CD8-positive, alpha-beta memory T cell (primary cell): ENCODE measurements around the gene PRRC2B. TPM values are rescaled to one million over a fixed set of nuclear protein-coding genes. Genes with fewer than 3 reads are reported as not detected.

Experiments
- CTCF ChIA-PET: fragments of 350-600 bp; sonication (Branson Sonifier 250); formaldehyde crosslinking; loops from one replicate; lab custom pipeline; 2021; ENCODE audit warnings: antibody characterized with exemption; lab: Charles Lee
- POLR2A ChIA-PET: fragments of 350-600 bp; sonication (Branson Sonifier 250); formaldehyde crosslinking; loops from one replicate; lab custom pipeline; 2021; ENCODE audit warnings: antibody characterized with exemption; lab: Charles Lee
- DNase-seq, 5 donors: peaks; one replicate each; pipeline versions ENCODE4 v3.0.0 to v3.0.0-alpha.2; 2020 to 2022; ENCODE audit warnings: mixed read lengths in 1 of 5
- H3K27ac ChIP-seq: one replicate; pipeline ENCODE4 v1.7.0; 2013; ENCODE audit warnings: low read depth, mild to moderate bottlenecking, low read length, moderate library complexity
- H3K27me3 ChIP-seq: 2 replicates; pipeline ENCODE4 v1.7.0; 2013; ENCODE audit warnings: low read length, mild to moderate bottlenecking; ENCODE audit not compliant: insufficient read depth, poor library complexity, severe bottlenecking
- H3K36me3 ChIP-seq: 2 replicates; pipeline ENCODE4 v1.7.0; 2013; ENCODE audit warnings: mild to moderate bottlenecking, low read length, moderate library complexity; ENCODE audit not compliant: insufficient read depth
- H3K4me1 ChIP-seq: 2 replicates; pipeline ENCODE4 v1.7.0; 2013; ENCODE audit warnings: mild to moderate bottlenecking, low read length, moderate library complexity; ENCODE audit not compliant: insufficient read depth
- H3K4me3 ChIP-seq: 2 replicates; pipeline ENCODE4 v1.7.0; 2013; ENCODE audit warnings: mild to moderate bottlenecking, low read length
- H3K9me3 ChIP-seq: 2 replicates; pipeline ENCODE4 v1.7.0; 2013; ENCODE audit warnings: mild to moderate bottlenecking, low read length
- H3K27ac Mint-ChIP-seq, 8 donors: one replicate each; pipeline ENCODE4 v1.8.0; 2020 to 2021; ENCODE audit warnings: mixed read lengths in 8 of 8, mild to moderate bottlenecking in 6 of 8, inconsistent platforms in 3 of 8, moderate library complexity in 3 of 8
- H3K27me3 Mint-ChIP-seq, 2 donors: one replicate each; pipeline ENCODE4 v1.8.0; 2020 to 2021; ENCODE audit warnings: mixed read lengths in 2 of 2, mild to moderate bottlenecking in 1 of 2, moderate library complexity in 1 of 2
- H3K36me3 Mint-ChIP-seq, 3 donors: one replicate each; pipeline ENCODE4 v1.8.0; 2020 to 2021; ENCODE audit warnings: mixed read lengths in 3 of 3, inconsistent platforms in 1 of 3, mild to moderate bottlenecking in 1 of 3
- H3K4me1 Mint-ChIP-seq, 3 donors: one replicate each; pipeline ENCODE4 v1.8.0; 2020 to 2021; ENCODE audit warnings: mixed read lengths in 3 of 3, inconsistent platforms in 1 of 3, mild to moderate bottlenecking in 1 of 3
- H3K4me3 Mint-ChIP-seq, 7 donors: one replicate each; pipeline ENCODE4 v1.8.0; 2020 to 2021; ENCODE audit warnings: mixed read lengths in 7 of 7, mild to moderate bottlenecking in 6 of 7, moderate library complexity in 4 of 7, inconsistent platforms in 2 of 7
- H3K9me3 Mint-ChIP-seq, 5 donors: one replicate each; pipeline ENCODE4 v1.8.0; 2020 to 2022; ENCODE audit warnings: mixed read lengths in 5 of 5, mild to moderate bottlenecking in 3 of 5, moderate library complexity in 2 of 5, inconsistent platforms in 1 of 5
- polyA plus RNA-seq: library from polyadenylated mRNA; unstranded; fragments of 300-500 nt; fragmentation: Illumina TruSeq; gene quantifications from one replicate; pipeline ENCODE4 v1.2.3, GENCODE V29; 2021
- total RNA-seq, 2 experiments: library from RNA; stranded (reverse); gene quantifications; one replicate each; pipeline ENCODE4 v1.2.3, GENCODE V29; 2021

Gene PRRC2B
- total and polyA plus RNA-seq, 3 experiments from 2014 or later = 42.1 to 146 (median 146) TPM

- Histone ChIP-seq H3K27me3 (no peaks in the 10 kb centered on the region), H3K4me3 (no peak overlapping the region), H3K27ac (no peak overlapping the region), H3K9me3 (no peaks in the 10 kb centered on the region), H3K36me3 (peaks cover 10% of the 10 kb centered on the region), H3K4me1 (peaks cover 12% of the 10 kb centered on the region)
- H3K4me3 Mint-ChIP-seq = peak overlapping the region; percentile 34 to 80 (median 65)
- peaks cover 0 to 2% (median 0%) of the 10 kb centered on the region in 5 donors for H3K9me3 Mint-ChIP-seq
- DNase-seq = peak in 1 of 5 donors; percentile 47
- H3K27me3 Mint-ChIP-seq = no peaks in the 10 kb centered on the region
- ChIA-PET CTCF (no interaction called here), POLR2A (no interaction called here)
- peaks cover 16 to 22% (median 17%) of the 10 kb centered on the region in 3 donors for H3K4me1 Mint-ChIP-seq
- peaks cover 0 to 59% (median 8%) of the 10 kb centered on the region in 3 donors for H3K36me3 Mint-ChIP-seq
- H3K27ac Mint-ChIP-seq = no peak overlapping the region
These were observed 135.1 kb downstream of the PRRC2B start for GRCh38 chr9:131528886-131529505.

- DNase-seq = no peak
- peak overlapping the region; percentile 63 to 81 (median 69) for H3K4me3 Mint-ChIP-seq
- H3K9me3 ChIP-seq = no peaks in the 10 kb centered on the region
- peaks cover 4% of the 10 kb centered on the region for H3K36me3 ChIP-seq
- no peaks in the 10 kb centered on the region for H3K27me3 Mint-ChIP-seq
- peaks cover 23 to 30% (median 24%) of the 10 kb centered on the region in 3 donors for H3K4me1 Mint-ChIP-seq
- peak overlapping the region; percentile 54 for H3K27ac ChIP-seq
- H3K4me3 ChIP-seq = peak overlapping the region; percentile 66
- peak overlapping the region in 7 of 8 donors; percentile 14 to 79 (median 66) for H3K27ac Mint-ChIP-seq
- peaks cover 0 to 50% (median 8%) of the 10 kb centered on the region in 3 donors for H3K36me3 Mint-ChIP-seq
- H3K4me1 ChIP-seq = peaks cover 20% of the 10 kb centered on the region
- ChIA-PET POLR2A (no interaction called here), CTCF (no interaction called here)
- H3K27me3 ChIP-seq = no peaks in the 10 kb centered on the region
- H3K9me3 Mint-ChIP-seq = peaks cover 0 to 2% (median 0%) of the 10 kb centered on the region in 5 donors
These were observed 136.0 kb downstream of the PRRC2B start for GRCh38 chr9:131529597-131530545.

- Histone ChIP-seq H3K36me3 (peaks cover 4% of the 10 kb centered on the region), H3K4me1 (peaks cover 27% of the 10 kb centered on the region), H3K27ac (peak overlapping the region; percentile 54), H3K27me3 (no peaks in the 10 kb centered on the region), H3K4me3 (peak overlapping the region; percentile 66), H3K9me3 (no peaks in the 10 kb centered on the region)
- ChIA-PET POLR2A (no interaction called here), CTCF (no interaction called here)
- Mint-ChIP-seq H3K27me3 (peaks cover 0 to 2% of the 10 kb centered on the region in 2 donors), H3K27ac (peak overlapping the region in 4 of 8 donors; percentile 14 to 64 (median 38)), H3K4me3 (peak overlapping the region; percentile 52 to 81 (median 67)), H3K36me3 (peaks cover 0 to 45% (median 8%) of the 10 kb centered on the region in 3 donors), H3K4me1 (peaks cover 26 to 36% (median 26%) of the 10 kb centered on the region in 3 donors), H3K9me3 (peaks cover 0 to 2% (median 0%) of the 10 kb centered on the region in 5 donors)
- DNase-seq = no peak
These were observed 136.6 kb downstream of the PRRC2B start for GRCh38 chr9:131530546-131530919.

- peak within 1 kb of the TSS; percentile 66 for H3K4me3 ChIP-seq
- H3K9me3 ChIP-seq = no peaks in the 10 kb centered on the region
- Mint-ChIP-seq H3K36me3 (peaks cover 0 to 38% (median 5%) of the 10 kb centered on the region in 3 donors), H3K4me1 (peaks cover 26 to 39% (median 28%) of the 10 kb centered on the region in 3 donors), H3K9me3 (peaks cover 0 to 2% (median 0%) of the 10 kb centered on the region in 5 donors), H3K27ac (peak within 1 kb of the TSS in 6 of 8 donors; percentile 14 to 76 (median 48)), H3K27me3 (peaks cover 0 to 2% of the 10 kb centered on the region in 2 donors), H3K4me3 (peak within 1 kb of the TSS; percentile 63 to 81 (median 69))
- H3K27ac ChIP-seq = peak within 1 kb of the TSS; percentile 54
- peaks cover 30% of the 10 kb centered on the region for H3K4me1 ChIP-seq
- CTCF ChIA-PET = no interaction called here
- peaks cover 4% of the 10 kb centered on the region for H3K36me3 ChIP-seq
- POLR2A ChIA-PET = interaction anchor here (0.7 kb wide), 1 partner anchor 44 kb away, joined by 3 read pairs; no protein-coding TSS in a partner anchor
- peak; percentile 66 to 82 (median 70) for DNase-seq
- H3K27me3 ChIP-seq = no peaks in the 10 kb centered on the region
These were observed 137.3 kb downstream of the PRRC2B start, which contains the start of gene UCK1 for GRCh38 chr9:131530920-131531832. Gene UCK1 (minus strand): TSS chr9:131531263. CDS start chr9:131531174, 89 bp downstream.

GRCh38 chr9:131534721-131535237, 140.9 kb downstream of the PRRC2B start:
- H3K27me3 Mint-ChIP-seq = peaks cover 0 to 2% of the 10 kb centered on the region in 2 donors
- Histone ChIP-seq H3K27me3 (no peaks in the 10 kb centered on the region), H3K9me3 (no peaks in the 10 kb centered on the region), H3K27ac (no peak overlapping the region), H3K4me3 (peak overlapping the region; percentile 44), H3K36me3 (no peaks in the 10 kb centered on the region), H3K4me1 (peaks cover 47% of the 10 kb centered on the region)
- H3K4me1 Mint-ChIP-seq = peaks cover 26 to 48% (median 30%) of the 10 kb centered on the region in 3 donors
- CTCF ChIA-PET = interaction anchor here (1.0 kb wide), 2 partner anchors 11 to 12 kb away, joined by 3 to 5 read pairs; no protein-coding TSS in a partner anchor
- DNase-seq = peak in 2 of 5 donors; percentile 21 to 65
- peaks cover 0 to 2% (median 0%) of the 10 kb centered on the region in 5 donors for H3K9me3 Mint-ChIP-seq
- H3K36me3 Mint-ChIP-seq = peaks cover 0 to 4% (median 0%) of the 10 kb centered on the region in 3 donors
- POLR2A ChIA-PET = interaction anchor here (0.6 kb wide), 1 partner anchor 286 kb away, joined by 3 read pairs; no protein-coding TSS in a partner anchor
- H3K4me3 Mint-ChIP-seq = peak overlapping the region; percentile 18 to 84 (median 50)
- peak overlapping the region in 7 of 8 donors; percentile 20 to 76 (median 54) for H3K27ac Mint-ChIP-seq

GRCh38 chr9:131537946-131538345, 144.1 kb downstream of the PRRC2B start:
- ChIA-PET POLR2A (no interaction called here), CTCF (no interaction called here)
- Histone ChIP-seq H3K4me3 (no peak overlapping the region), H3K27me3 (no peaks in the 10 kb centered on the region), H3K27ac (no peak overlapping the region), H3K36me3 (no peaks in the 10 kb centered on the region), H3K9me3 (no peaks in the 10 kb centered on the region), H3K4me1 (peaks cover 47% of the 10 kb centered on the region)
- Mint-ChIP-seq H3K27me3 (peaks cover 0 to 2% of the 10 kb centered on the region in 2 donors), H3K36me3 (peaks cover 0 to 4% (median 0%) of the 10 kb centered on the region in 3 donors), H3K4me3 (peak overlapping the region in 1 of 7 donors; percentile 27), H3K9me3 (peaks cover 0 to 8% (median 3%) of the 10 kb centered on the region in 5 donors), H3K27ac (no peak overlapping the region), H3K4me1 (peaks cover 27 to 49% (median 36%) of the 10 kb centered on the region in 3 donors)
- peak in 1 of 5 donors; percentile 38 for DNase-seq
